C4-2B (cell line): ENCODE measurements around the gene ADD1.

Source experiments
- CTCF ChIP-seq: fragments of 450-650 bp; conservative IDR thresholded peaks from 2 replicates; pipeline ENCODE4 v1.5.1; 2017; ENCODE audit warnings: mild to moderate bottlenecking
- ZFX ChIP-seq: fragments of 450-650 bp; IDR thresholded peaks from 2 replicates; pipeline ENCODE4 v1.6.1; 2017

- TF ChIP-seq CTCF = no peak
- TF ChIP-seq ZFX = no peak
Measured at GRCh38 chr4:2900741-2901140, 57.1 kb downstream of the ADD1 start.
